Measurements from ENCODE around the gene CDC42BPG.

The CDC42BPG gene

DNA sequence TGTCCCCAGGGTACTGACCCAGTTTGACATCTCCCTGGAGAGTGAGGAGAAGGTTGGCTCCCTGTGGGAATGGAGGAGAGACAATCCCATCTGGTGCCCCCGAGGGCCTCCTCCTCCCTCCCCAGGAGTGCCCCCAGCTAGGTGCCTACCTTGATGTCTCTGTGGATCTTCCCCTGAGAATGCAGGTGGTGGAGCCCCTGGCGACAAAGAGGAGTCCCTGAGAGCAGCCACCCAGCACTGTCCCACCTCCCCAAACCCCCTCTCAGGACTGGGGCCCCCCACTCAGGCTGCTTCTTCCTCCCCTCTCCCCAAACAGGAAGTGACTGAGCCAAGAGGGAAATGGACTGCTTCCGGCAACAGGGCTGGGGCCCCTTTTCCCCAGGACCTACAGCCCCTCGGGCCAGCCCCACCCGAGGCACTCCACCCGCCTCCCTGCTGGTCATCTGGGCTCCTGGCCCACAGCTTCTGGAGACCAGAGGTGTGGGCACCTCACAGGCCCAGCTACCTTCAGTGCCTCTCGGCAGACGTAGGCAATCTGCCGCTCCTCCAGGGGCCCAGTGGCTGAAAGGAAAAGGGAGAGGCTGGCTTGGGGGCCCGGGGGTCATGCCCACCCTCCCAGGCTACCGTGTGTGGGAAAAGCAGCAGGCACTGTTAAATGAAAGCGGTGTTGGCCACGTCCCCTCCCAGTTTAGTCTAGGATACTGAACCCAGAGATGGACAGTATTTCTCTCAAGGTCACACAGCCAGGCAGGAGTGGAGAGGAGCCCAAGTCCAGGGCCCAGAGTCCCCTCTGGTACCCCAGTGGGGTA is 42.7 kb downstream of the CDC42BPG start:
- peak; percentile 2 for DNase-seq

DNA sequence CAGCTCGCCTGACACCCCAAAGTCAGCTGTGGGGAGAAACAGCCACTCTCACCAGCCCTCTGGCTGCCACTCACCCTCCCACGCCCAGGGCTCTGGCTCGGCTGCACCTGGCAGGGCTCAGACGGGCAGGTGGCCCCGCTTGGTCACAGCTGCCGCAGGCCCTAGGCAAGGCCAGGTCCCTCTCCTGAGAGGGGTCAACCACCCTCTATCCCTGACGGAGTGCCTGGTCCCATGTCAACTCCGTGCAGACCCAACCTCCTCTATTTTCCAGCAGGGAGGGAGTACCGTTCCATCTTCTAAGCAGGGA is 43.3 kb downstream of the CDC42BPG start:
- DNase-seq = no peak

DNA sequence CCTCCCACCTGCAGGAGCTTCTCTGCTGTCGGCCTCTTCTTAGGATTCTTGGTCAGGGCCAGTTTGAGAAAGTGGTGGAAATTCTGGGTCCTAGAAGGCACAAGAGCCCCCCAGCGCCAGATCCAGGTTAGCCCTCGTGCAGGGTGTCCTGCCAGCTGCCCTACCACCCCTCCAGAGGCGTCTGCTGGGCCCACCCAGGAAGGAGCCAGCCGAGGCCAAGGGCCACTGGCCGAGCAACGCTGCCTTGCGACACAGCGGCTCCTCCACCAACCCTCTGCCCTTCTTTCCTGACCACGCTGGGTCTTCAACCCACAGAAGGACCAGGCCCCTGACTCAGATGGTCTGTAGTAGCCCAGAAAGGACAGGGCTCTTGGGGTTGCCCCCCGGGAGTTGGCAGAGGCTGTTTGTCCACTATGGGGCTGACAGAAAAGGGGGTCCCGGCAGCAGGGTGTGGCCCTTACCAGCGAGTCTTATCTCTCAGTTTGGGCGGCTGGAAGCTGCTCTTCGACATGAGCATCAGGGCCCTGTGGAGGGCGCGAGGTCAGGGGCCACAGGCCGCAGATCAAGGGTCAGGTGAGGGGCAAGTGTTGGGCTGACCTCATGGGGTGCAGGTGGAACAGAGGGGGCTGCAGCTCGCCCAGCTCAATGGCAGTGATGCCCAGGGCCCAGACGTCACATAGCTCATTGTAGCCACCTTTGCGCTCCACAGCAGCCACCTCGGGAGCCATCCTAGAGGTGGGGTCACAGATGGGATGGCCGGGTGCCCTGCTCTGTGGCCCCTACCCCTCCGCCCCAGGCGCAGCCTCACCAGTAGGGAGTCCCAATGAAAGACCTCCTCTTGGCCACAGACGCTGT is 43.9 kb downstream of the CDC42BPG start:
- no peak for DNase-seq

DNA sequence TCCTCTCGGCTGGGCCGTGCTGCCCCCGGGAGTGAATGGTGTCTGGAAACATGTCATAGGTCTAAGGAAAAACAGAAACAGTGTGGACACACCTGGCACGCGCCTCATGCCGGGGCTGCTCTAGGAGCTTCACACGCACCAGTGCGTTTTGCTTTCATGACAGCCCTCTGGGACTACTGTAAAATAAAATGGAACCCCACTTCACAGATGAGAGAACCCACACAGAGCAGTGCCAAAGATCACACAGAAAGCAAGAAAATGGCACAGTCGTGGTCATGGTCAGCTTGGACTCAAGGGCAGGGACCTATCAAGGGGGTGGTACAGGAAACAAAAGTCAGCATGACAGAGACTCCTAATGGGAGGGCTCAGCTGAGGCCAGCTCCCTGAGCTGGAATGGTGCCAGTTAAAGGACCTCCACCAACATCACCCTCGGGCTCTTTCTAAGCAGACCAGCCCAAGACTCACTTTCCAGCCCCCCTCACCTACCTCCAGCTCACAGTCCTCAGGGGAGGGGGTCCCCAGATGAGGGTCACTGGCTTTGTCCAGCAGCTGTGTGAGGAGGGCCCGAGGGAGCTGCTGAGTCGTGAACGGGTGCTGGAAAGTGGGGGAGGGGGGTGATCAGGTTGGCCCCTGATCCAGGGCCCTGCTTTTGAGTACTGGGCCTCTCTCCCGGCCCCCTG is 44.7 kb downstream of the CDC42BPG start:
- DNase-seq = no peak

DNA sequence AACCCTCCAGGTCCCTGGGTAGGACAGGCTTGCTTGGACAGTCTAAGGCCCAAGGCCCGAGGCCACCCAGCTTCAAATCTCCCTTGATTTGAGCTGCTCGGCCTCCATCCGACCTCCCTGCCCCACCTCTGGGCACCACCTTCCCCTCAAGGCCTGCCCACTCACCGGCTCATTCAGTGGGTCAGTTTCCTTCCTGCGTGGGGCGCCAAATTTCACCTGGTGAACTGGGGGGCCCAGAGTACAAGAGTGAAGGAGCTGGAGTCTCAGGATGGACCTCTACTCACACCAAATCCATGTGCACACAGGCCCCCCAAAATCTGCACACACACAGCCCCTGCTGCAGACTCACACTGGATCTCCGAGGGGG is 45.2 kb downstream of the CDC42BPG start:
- no peak for DNase-seq

DNA sequence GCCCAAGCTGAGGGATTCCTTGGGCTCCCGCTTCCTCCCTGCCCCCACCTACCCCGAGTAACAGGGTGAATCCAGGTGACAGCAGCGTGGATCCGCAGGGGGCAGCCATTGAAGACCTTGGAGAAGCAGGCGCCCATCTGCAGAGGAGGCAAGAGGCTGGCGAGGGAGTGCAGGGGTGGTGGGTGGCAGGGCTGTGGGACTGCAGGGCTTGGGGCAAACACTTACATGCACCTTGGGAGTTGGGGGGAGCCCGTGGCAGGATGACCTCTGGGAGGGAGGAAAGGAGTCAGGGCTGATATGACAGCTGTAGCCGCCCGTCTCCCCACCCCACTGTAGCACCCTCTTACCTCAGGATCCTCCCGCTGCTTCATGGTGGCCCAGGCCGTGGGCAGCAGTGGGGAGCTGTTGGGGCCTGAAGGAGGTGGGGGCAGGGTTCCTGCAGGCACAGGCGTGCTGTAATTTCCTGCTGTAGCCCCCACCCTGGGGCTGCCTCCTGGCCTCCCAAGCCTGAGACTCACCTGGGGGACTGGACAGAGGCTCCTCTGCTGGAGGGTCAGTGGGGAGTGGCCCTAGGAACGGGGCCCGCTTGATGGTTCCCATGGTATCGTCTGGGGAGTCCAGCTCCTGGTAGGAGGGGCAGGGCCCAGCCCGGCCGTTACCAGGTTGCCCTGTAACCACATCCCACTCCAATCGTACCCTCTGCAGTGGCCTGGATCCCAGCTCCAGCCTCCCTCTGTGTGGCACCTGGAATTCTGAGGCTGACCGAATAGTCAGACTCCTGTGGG is 47.5 kb downstream of the CDC42BPG start:
- DNase-seq = no peak

DNA sequence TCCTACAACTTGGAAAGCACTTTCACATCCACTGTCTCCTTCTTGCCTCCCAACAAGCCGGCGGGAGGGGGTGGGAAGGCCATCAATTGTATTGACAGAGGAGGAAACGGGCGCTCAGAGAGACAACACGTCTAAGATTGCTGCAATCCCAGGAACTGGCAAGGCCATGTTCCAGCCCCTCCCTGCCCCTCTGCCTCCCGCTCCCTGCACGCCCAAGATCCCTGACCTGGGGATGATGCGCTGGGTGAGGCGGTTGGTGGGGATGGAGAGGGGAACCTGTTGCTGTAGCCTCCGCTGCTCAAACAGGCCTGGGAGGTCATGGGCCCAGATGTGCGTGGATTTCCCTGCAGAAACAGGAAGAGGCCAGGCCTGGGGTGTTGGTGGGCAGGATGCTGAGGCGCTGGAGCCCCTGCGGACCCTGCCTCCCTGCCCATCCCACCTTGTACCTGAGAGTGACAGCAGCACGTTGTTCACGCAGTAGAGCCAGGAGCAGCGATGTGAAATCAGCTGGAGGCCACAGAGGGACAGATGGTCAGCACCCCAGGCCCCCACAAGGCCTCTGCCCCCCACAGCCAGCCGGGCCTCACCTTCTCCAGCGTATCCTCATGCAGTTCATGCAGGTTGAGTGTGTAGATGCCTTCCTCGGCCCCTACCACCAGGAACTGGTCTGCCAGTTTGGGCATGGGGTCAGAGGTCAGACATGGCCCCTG is 48.3 kb downstream of the CDC42BPG start:
- DNase-seq = peak; percentile 53

DNA sequence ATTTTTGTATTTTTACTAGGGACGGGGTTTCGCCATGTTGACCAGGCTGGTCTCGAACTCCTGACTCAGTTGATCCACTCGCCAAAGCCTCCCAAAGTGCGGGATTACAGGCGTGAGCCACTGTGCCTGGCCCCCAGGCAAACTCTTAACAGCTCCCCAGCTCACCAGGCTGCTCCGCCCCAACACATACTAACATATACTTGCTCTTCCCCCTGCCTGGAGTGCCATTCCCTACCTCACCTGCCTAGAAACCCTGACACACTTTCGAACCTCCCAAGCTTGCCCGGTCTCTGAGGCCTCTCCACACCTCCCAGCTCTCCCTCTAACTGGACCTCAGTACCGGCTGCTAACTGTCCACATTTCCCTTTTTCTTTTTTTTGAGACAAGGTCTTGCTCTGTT is 49.9 kb downstream of the CDC42BPG start:
- DNase-seq = no peak

DNA sequence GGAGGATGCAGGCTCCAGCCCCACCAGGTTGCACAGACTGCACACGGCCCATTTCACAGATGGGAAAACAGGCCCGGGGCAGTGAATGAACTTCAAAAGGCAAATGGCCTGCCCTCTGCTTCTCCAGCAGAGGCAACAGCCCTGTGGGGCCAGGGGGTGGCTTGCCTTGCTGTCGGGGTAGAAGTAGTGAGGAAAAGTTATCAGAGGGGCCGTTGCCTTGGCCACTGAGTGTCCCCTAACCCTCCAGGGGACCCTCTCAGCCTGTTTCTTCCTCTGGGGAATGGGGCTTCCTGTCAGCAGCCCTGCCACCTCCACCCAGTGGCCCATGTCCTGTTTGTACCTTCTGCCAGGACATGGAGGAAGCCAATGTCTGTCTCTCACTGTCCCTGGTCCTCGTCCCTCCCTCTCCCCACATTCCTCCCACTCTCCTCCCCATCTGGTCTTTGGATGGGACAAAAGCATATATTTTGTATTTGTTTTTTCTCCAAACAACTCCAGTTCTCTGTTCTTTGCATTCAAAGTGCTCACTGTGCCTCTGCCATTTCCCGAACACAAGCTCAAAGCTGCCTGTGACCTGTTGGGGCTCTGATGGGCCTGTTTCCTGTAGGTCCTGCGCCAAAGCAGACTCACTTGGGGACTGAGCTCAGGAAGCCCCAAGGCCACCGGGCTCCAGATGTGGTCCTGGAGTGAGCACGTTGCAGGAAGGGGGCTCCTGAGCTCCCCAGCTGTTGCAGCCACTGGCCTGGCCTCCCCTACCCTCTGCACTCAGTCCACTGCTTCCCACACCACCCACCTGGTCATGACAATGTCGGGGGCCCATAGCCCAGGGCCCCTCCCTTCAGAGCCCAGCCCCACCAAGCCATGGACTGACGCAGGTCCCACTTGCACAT is 50.9 kb downstream of the CDC42BPG start:
- DNase-seq = no peak

DNA sequence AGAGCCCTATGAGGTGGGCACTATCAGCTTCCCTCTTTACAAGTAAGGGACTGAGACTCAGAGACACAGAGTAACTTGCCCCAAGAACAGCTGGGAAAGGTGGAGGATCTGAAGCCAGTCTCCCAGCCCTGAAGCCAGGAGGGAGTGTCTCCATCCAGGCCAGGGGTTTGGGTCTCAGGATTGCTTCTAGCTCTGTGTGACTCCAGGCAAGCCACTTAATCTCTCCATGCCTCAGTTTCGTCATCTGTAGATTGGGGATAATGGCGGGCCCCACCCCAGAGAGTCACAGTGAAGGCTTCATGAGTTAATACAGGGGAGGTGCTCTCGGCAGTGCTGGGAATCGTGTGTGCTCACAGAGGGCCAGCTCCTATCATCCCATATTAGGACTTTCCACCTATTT is 52.0 kb downstream of the CDC42BPG start:
- no peak for DNase-seq

DNA sequence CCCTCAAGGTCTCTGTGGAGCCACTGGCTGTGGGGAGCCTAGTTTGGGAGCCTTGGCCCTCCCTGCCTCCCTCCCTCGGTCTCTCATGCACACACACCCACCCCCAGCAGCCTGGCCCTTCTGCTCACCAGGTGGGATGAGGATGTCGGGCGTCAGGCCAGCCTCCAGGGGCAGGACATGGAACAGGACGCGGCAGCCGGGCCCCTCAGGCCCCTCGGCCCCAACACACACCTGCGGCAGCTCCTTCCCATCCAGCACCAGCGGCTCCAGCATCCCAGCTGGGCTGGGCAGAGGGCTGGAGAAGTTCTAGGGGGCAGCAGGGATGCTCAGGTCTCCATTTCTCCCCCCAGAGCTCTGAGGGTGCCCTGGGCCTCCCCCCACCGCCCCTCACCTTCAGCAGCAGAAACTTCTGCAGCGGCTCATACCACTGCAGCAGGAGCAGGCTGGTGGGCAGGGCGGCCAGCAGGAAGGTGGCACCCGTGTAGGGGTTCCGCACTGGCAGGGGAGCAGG is 52.6 kb downstream of the CDC42BPG start:
- no peak for DNase-seq

DNA sequence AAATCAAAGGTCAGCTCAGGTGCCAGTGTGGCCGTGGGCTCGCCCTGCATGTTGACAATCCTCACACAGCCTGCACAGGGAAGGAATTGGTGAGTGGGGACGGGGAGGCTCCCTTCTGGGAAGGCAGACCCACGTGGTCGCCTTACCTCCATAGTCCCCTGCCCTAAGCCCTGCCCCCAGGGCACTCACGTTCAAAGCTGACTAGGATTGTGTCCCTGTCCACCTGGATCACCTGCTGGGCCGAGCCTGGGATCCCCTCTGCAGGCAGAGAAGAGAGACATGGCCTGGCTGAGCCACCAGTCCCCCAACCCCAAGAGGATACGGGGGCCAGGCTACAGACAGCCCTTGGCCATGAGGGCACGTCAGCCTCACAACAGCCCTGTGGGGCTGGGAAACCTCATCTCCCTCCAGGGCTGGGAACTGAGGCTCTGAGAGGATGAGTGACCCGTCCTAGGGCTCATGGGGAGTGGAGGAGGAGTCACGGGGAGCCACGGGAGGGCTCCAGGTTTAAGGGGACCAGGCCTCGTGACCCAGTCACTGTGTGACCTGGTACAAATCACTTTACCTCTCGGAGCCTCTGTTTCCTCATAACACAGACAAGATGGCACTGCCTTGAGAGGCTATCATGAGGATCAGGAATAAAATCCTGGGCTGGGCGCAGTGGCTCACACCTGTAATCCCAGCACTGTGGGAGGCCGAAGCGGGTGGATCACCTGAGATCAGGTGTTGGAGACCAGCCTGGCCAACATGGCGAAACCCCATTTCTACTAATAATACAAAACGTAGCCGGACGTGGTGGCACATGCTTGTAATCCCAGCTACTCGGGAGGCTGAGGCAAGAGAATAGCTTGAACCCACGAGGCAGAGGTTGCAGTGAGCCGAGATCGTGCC is 54.0 kb downstream of the CDC42BPG start:
- no peak for DNase-seq

DNA sequence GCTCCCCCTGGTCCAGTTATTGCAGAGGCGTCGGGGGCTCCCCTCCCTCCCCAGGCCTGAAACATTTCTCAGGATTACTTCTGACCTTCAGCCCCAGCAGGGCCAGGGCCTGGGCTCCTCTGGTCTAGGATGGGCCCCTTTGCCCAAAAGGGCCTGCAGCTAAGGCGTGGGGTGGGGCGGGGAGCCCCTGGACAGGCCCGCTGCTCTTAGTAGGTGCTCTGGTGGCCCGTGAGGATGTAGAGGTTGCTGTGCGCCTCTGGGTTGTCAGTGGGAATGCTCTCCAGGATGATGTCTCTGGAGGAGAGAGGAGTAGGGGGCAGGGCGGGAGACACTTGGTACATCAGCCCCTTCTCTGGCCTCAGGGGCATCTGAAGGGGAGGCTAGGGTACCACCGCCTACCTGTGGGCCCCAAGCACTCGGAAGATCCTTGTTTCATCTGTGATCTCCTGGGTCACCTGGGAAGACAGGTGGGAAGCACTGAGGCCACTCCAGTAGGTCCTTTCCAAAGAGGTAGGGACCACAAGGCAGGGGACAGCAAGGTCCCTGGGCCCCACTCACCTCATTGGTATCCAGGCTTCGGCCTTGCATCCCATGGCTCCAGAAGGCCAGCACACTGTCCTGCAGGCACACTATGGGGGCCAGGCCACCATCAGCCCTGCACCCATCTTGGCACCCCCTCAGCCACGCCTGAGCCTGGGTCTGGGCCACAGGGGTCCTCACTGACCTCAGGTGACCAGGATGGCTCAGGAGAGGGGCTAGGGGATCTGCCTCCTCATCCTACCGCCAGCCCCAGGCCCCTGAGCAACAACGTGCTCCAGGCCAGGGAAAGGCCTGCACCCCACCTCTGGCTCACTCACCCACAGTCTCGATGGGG is 54.9 kb downstream of the CDC42BPG start:
- DNase-seq = no peak

DNA sequence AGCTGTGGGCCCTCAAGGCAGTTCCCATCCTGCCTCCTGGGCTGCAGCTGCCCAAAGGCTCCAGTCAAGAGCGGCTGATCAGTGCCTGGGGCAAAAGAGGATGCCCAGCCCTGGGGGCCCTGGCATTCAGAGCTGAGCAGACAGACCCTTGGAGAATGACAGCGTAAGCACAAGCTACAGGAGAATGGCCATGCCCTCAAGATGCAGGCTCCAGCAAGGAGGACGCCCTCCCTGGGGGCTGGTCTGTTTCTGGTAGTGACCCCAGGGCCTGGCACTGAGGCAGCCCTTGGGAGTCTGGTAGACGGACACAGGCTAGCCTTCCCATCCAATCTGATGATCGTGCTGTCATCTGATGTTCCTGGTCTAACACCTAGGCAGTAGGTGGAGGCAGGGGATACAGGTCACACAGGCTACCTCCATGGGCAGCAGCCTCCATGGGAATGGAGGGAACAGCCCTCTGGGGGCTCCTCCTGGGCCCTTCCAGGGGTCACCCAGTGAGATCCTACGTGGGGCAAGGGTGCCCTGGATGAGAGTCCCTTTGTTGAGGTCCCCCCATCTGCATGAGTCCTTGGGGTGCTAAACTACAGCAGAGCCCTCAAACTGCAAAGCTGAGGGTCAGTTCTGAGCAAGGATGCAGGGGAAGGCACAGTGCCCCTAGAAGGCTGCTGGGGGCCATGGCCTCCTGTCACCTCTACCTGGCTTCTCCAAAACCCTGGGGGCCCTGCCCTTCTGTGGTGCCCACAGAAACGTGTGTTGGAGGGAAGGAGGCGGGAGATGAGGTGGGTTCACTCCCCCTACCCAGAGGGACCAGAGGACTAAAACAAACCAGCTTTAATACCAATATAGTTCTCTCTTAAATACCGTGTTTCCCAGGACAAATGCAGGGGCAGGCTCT is 55.9 kb downstream of the CDC42BPG start:
- no peak for DNase-seq

DNA sequence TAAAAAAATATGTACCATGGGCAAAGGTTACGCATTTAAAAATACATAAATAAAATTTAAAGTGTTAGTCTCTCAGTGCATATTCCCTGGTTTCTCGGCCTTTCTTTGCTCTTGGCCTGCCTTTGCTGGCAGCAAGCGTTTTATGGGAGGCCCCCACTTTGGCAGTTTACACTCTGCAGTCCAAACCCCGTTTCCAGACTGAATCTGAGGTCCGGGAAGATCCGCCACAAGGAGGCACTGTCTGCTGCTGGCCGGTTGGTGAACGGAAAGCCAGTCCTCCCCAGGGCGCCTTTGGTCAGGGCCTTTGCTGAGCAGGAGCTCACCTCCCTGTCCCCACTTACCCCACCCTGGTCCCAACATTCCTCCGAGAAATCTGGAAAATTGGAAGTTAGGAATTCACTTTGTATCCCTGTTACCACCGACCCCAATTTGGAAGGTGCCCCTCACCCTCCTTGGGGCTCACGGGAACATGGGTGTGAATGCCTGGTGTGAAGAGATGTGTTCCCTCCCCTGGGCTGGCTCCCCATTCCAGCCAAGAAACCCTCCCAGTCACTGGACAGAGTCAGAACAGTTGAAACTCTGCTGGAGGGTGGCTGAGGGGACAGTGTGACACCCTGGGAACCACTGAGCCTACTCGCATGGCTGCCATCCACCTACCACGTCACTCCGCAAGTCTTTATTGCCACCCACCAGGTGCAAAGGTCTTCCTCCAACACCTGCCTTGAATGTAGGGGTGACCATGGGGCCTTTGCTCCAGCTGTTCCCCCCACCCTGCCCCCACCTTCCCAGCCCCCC is 56.7 kb downstream of the CDC42BPG start:
- peak; percentile 28 for DNase-seq

DNA sequence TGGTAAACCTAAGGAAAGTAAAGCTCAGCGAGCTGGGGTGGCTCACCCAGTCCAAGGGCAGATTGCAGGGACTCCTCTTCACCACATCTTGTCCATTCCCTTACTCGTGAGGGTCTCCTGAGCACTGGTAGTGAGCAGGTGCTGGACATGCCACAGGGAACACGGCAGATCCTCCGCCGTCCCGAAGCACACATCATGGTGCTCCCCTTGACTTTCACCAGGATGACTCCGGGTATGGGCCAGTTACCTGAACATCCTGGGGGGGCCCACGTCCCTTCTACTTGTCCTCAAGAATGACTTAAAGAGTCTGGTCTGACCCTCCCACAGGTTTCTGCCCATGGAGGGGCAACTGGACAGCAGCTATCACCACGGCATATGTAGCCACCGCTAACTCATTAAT is 58.1 kb downstream of the CDC42BPG start:
- DNase-seq = no peak
